22Rv1 (cell line): ENCODE measurements around the gene PKIG.

Experiments
- ZFX ChIP-seq: fragments of 450-650 bp; IDR thresholded peaks from 2 replicates; pipeline ENCODE4 v1.6.1; 2017; ENCODE audit warnings: antibody characterized with exemption, borderline replicate concordance
- TF ChIP-seq, protein P1 (sequence below): fragments of 450-650 bp; IDR thresholded peaks from 2 replicates; pipeline ENCODE4 v1.5.1; 2017; ENCODE audit warnings: mild to moderate bottlenecking

DNA sequence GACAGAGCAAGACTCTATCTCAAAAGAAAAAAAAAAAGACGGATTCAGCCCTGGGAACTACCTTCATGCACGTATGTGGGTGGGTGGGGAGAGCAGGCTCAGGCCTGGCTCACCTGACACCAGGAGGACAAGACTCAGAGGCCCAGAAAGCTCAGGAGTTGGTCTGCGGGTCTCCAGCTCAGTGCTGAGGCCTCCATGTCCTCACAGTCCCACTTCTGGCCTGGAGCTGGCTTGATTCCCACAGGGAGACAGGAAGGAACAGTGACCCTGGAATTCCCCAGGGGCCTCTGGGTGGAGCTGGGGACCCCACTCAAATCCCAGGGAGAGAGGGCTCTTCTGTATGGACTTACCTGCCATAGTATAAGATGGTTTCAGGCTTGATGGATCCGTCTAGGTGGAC is 53.5 kb downstream of the PKIG start:
- TF ChIP-seq, protein P1, sequence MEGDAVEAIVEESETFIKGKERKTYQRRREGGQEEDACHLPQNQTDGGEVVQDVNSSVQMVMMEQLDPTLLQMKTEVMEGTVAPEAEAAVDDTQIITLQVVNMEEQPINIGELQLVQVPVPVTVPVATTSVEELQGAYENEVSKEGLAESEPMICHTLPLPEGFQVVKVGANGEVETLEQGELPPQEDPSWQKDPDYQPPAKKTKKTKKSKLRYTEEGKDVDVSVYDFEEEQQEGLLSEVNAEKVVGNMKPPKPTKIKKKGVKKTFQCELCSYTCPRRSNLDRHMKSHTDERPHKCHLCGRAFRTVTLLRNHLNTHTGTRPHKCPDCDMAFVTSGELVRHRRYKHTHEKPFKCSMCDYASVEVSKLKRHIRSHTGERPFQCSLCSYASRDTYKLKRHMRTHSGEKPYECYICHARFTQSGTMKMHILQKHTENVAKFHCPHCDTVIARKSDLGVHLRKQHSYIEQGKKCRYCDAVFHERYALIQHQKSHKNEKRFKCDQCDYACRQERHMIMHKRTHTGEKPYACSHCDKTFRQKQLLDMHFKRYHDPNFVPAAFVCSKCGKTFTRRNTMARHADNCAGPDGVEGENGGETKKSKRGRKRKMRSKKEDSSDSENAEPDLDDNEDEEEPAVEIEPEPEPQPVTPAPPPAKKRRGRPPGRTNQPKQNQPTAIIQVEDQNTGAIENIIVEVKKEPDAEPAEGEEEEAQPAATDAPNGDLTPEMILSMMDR, result no peak
- TF ChIP-seq ZFX, result no peak
